GM11168 (cell line): ENCODE results near the gene BLOC1S4.

Experiments used
- in situ Hi-C: fragments of 300-500 bp; cut with MboI; formaldehyde crosslinking; loops from one replicate; pipeline ENCODE4 v1.12.0; 2022; ENCODE audit warnings: low sequenced_read_pairs; ENCODE audit not compliant: unreplicated experiment

The BLOC1S4 gene

DNA sequence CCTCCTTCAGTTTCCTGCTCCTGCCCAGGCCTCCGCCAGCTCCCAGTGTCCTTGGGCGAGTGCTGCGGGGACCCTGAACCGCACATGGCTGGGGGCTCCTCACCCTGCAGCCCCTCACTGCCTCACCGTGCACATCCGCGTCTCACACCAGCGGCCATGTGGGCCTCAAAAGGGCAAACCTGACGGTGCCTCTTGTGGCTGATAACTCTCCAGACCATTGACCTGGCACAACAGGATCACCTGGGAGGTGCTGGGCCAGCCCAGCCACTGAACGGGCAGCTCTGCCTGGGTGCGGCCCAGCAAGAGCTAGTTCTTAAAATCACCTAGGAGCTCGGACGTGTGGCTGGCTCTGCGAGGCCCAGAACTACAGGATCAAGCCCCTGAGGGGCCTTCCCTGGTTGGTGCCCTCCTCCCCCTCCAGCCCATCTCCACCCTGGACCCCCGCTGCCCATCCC, 26.4 kb upstream of the BLOC1S4 start:
- in situ Hi-C loops, result no loop called here

DNA sequence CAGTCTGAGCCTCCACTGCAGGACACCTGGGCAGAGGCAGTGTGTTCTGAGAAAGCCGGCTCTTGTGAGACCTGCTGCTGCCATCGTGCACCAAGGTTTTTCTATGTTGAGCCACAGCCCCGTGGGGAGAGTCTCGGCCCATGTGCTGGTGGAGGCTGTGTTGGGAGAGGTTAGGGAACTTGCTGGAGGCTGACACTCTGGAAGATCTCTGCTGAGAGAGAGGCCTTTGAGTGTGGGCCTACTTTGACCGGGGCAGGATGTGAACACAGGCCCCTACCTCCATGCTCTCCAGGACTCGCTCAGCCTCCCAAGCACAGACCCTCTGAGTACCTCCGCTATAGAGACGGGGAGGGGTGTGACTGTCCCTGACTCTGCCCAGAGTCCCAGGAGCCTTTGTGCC, 23.6 kb upstream of the BLOC1S4 start:
- in situ Hi-C loops, result no loop called here

DNA sequence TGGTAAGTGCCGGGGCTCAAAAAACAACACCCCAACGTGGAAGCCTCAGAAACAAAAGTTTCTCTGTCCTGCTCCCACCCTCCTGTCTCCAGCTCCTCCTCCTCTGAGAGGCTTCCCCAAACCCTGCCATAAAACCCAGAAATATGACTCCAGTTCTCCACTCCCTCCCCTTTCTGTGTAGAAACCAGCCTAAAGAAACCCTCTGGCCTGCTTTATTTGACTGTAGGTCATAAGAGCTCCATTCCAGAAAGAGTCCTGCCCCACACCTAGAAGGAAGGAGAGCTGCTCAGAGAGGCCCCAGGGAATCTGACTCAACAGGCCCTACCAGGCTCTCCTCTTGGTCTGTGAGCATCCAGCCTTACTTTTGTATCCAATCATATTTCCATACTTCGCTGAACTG, 23.2 kb upstream of the BLOC1S4 start:
- in situ Hi-C loops, result no loop called here

DNA sequence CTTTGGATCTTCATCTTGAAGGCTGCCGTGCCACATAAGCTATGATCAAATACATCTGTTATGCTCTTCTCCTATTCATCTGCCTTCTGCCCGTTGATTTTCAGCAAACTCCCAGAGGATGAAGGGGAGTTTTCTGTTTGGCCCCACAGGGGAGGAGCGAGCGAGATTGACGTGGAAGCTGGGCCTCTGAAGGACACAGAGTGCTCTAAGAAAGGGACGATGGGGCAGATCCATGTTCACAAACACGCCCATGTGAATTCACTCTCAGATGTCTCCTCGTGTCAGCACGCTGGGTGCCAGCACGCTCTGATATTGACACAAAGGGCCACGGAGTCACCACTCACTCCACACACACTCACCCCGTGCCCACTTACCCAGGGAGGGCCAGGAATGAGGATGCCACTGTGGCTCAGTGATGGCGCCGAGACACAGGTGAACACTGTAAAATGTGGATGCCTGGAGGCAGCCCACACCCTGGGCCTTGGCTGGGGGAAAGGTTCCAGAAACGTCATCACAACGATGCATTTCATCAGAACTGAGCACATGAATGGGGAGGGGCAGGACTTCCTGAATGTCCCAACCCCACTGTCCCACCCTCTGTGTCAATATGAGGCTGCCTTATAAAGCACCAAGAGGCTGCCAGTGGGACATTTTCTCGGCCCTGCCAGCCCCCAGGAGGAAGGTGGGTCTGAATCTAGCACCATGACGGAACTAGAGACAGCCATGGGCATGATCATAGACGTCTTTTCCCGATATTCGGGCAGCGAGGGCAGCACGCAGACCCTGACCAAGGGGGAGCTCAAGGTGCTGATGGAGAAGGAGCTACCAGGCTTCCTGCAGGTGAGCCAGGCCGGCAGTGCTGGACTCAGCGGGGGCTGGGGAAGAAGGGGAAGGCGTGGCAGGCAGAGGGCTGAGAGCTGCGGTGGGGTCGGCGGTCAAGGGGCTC, 22.5 kb upstream of the BLOC1S4 start, which contains the start of gene S100P:
Gene S100P, plus strand, starts transcription at position 648 of the 946 bp plus-strand sequence. Its CDS starts 55 bp downstream, at position 703.
- in situ Hi-C loops, result no loop called here

DNA sequence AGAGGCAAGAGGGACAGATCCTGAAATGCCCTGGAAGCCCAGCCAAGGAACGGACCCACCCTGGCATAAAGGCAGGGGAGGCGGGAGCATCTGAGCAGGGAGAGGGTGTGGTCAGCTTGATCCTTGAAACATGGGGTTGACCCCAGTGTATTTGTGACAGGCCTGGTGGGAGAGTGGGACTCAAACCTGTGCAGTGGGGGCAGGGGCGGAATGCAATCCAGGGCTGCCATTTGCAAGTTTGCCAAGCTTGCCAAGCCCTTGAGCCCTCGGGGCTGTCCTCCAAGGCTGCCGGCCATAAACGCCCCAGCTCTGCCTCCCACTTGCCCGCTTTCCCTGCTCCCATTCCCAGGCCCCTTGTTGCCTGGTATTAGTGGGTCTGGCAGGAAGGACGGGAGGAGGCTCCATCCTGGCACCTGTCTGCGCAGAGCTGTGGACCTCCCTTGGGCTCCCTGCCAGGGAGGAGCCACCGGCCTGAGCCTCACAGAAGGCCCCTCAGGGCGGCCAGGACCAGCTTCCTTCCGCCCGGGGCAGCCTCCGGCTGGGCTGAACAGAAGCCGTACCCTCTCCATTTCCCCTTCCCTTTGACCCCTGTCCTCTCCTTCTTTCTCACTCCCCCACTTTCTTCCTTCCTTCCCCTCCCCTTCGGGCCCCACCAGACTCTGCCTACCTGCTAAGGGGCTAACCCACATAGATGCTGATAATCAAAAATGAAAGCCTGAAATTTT, 21.6 kb upstream of the BLOC1S4 start:
- in situ Hi-C loops, result no loop called here

DNA sequence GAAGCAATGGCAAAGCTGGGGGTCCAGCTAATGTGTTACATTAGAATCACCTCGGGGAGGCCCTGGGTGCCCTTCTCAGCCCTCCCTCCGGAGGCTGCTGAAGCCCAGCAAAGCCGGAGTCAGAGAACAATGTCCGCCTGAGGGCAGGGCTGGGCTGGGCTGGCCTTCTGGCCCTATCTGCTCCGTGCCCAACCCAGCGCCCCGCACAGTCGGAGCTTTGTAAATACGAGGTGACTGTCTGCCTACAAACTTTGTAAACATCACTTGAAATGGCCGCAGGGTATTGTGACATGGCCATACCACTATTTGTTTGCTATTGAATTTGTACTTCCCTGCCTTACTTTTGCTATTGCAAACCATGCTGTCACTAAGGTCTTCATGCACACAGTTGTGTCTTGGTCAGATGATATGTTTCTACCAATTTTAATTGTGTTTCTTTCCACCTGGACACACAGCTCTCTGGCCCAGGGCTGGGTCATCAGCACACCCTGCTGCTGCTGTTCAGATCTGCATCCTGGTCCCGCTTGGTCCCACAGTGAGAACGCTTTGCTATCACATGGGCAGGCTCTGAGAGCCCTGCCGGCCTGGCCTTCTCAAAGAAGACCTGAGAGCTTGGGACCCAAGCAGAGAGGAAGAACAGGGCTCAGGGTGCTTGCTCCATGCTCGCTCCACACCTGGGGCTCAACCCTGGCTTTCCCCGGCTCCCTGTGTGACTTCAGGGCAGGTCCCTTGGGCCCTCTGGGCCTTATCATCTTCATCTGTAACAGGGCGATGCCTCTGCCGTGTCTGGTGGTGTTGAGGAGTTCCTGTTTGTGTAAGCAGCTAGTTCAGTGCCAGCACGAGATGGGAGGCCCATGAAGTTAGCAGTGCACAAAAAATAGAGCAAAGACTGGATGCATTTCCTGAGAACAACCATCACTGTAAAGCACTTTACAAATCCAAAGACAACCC, 20.0 kb upstream of the BLOC1S4 start:
- in situ Hi-C loops, result no loop called here

DNA sequence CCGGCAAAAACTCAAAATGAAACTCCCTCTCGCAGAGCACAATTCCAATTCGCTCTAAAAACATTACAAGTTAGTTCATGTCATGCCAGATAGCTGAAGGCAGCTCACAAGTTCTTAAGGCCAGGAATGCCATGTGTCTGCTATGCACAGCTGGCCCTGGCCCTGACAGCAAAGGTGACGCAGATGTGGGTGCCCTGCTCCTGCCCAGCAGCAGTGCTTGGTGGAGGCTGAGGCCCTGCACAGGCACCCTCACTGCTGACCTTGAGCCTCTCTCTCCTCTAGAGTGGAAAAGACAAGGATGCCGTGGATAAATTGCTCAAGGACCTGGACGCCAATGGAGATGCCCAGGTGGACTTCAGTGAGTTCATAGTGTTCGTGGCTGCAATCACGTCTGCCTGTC, 19.4 kb upstream of the BLOC1S4 start:
- in situ Hi-C loops, result no loop called here

DNA sequence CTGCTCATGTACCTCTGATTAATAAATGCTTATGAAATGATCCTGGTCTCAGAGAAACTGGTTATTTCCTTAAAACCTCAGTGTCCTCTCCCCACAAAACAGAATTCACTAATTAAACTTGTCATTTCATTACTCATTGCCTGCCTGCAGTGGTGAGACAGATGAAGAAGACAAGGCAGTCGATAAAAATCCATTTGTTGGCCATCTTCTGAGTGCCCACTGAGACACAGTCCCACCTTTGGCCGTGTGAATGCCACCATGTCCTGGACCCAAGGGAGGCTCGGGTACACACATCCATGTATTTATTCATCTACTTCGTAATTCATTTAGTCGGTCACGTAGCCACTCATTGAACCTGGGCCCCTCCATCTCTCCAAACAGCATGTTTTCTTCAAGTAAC, 18.8 kb upstream of the BLOC1S4 start:
- in situ Hi-C loops, result no loop called here

DNA sequence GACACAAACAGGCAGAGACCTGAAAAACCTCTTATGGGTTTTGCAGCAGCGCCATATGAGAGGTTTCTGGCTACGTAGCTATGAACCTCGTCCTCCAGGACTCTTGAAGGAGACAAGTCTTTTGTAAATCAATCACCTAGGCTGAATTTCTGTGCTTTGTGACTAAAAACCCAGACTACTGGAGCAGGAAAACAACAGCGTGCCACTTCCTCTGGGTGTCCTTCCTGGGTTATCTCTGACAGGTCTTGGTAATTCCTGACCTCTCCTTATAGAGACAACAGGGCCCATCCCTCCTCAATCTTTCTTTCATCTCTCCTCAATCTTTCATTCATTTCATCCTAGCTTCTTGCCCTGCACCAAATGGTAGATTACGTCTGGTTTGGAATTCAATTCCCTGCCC, 16.6 kb upstream of the BLOC1S4 start:
- in situ Hi-C loops, result no loop called here

DNA sequence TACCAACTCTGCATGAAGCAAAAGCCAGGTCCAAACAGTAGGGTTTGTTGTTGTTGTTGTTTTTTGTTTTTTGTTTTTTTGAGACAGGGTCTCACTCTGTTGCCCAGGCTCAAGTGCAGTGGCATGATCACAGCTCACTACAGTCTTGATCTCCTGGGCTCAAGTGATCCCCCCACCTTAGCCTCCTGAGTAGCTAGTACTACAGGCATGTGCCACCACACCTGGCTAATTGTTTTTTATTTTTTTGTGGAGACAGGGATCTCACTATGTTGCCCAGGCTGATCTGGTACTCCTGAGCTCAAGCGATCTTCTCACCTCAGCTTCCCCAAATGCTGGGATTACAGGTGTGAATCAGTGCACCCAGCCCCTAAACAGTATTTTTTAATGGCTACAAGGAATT, 16.1 kb upstream of the BLOC1S4 start:
- in situ Hi-C loops, result no loop called here

DNA sequence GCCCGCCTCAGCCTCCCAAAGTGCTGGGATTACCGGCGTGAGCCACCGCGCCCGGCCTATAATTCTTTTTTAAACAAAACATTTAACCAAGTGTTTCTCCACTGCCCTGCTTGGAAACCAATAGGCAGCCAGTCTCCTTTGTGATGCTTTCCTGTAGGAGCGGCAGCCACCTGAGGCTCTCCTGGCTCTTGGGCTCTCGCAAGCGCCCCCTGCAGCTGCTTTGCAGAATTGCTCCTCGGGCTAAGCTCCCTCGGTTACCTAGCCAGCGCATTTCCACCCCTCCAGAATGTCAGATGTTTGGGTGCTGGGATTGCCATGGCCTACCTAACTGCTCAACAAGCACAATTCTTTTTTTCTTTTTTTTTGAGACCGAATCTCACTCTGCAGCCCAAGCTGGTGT, 14.6 kb upstream of the BLOC1S4 start:
- in situ Hi-C loops, result no loop called here

DNA sequence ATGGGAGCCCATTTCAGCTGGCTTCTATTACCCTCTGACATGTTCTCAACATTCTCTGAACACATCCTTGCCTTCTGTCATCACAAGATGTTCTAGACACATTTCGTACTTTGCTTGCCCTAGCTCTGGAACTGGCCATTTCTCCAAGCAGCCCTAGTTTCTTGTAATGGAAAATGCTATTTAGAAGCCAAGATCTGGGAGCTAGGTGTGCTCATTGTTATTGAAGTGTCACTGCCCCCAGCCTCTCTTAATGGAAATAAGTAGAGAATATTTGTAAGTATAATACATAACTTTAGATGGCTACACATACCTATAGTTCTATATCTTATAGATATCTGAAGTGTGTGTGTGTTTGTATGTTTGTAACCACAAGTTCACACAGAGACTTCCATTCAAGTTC, 13.2 kb upstream of the BLOC1S4 start:
- in situ Hi-C loops, result no loop called here

DNA sequence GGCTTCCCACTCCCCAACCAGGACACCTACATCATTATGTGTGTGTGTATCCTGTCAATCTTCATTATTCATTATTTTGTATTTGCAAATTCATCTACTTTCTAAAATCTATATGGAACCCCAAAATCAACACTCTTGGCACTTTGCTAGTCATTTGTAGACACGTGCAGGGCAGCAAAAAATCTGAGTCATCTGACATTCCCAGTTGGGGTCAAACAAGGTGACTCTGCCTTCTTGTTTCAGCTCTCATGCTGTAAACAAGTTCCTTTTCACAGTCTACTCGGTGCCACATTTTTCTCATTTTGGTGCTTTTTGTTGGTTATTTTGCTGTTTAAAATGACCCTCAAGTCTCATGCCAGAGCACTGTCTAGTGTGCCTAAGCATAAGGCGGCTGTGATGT, 12.2 kb upstream of the BLOC1S4 start:
- in situ Hi-C loops, result no loop called here

DNA sequence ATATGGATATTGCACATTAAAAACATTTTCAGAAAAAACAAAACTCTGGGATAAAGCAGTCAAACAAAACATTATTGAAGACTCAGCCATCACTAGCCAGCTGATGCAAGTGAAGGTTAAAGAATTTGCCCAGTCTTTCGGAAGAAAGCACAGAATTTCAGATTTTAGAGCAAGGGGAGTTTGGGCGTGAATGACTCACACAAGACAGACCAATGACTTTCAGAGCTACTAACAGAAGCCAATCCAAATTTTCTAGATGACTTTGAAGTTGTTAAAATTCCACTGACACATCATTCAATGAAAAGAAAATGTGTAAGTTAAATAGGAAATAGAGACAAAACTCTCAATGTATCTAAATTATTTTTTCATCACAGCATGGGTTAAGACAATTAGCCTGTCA, 10.3 kb upstream of the BLOC1S4 start:
- in situ Hi-C loops, result no loop called here

DNA sequence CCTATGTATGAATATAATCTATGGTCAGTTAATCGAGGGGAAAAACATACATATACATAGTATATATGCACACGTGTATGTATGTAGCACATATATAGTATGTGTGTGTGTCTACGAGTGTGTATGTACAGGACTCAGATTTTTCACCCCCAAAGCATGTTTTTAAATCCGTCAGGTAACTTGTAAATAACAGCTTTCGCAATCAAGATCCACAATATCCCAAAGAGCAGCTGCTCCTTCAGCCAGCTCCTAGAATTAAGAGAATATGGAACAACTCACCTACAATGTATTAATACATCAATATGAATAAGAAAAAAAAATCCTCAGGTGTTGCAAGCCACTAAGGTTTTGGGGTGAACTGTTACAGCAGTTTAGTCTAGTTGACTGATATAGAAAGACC, 9.8 kb upstream of the BLOC1S4 start:
- in situ Hi-C loops, result no loop called here

DNA sequence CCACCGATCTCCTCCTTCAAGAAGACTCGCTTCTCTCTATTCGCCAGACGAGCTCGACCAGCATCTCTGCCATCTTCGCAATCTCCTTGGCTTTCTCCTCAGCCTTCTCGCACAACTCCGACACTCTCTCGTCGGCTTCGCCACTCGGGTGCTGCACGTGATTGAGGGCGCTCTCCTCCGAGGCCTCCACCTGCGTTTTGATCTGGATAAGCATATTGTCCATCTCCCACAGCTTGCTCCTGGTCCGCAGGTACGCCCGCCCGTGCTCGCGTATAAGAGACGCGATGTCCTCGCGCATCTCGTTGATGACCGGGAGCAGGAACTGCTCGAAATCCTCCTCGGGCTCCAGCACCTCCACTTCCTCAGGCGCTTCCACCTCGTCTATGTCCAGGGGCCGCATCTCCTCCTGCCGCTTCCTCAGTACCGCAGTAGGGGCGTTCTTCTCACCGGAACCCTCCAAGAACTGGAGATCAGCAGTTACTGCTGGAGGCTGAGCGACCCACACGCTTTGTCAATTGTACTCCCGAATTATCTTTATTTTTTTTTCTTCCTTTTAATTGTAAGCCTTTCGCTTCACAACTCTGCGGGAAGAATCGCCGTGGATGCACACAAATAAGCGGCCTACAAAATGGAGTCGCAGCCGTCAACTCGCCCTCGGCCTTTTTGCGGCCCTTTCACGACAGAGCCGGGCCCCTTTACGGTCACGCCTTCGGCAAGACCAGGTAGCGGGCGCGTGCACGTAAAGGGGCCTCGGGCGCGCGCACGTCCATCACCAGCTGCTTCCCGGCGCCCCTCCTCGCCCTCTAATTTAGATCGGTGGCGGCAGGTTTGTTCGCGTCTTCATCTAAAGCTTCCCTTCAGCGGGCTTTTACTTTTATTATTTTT, 6.5 kb upstream of the BLOC1S4 start, which contains the start of gene MRFAP1L1:
Gene MRFAP1L1, minus strand, starts transcription at position 636 of the 885 bp plus-strand sequence. Its CDS starts 236 bp downstream, at position 400.
- in situ Hi-C loops, result loop anchor here (10.0 kb wide), 1 partner anchor 335 kb away; the partner anchor contains the start of gene TADA2B

DNA sequence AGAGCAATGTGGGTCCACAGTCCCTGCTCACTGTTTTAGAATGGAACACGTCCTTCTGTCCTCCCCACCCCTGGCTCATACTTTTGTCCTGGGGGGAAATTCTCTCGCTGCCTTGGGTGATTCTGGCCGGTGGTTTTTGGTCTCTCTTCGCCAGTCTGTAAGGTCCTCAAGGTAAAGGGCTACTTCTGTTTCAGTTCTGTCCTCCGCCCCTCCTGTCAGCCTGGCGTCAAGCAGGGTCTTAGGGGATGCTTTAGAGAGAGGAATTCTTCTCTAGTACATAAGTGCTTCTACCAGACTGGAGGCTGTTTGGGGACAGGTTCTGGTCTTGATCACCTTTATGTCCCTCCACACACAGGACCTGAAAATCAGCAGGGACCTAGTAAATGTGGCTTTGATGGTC, 5.7 kb upstream of the BLOC1S4 start:
- in situ Hi-C loops, result loop anchor here (10.0 kb wide), 1 partner anchor 335 kb away; the partner anchor contains the start of gene TADA2B

DNA sequence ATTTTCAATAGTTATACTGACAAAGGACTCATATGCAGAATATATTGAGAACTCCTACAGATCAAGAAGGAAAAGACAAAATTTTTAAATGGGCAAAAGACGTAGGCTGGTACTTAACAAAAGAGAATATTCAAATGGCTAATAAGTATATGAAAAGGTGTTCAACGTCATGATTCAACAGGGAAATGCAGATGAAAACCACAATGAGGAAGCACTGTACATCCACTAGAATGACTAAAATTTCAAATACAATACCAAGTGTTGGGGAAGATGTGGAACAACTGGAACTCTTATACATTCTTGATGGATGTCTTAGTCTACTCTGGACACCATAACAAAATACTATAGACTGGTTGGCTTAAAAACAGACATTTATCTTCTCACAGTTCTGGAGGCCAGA, 5.0 kb upstream of the BLOC1S4 start:
- in situ Hi-C loops, result loop anchor here (10.0 kb wide), 1 partner anchor 334 kb away; the partner anchor contains the start of gene TADA2B

DNA sequence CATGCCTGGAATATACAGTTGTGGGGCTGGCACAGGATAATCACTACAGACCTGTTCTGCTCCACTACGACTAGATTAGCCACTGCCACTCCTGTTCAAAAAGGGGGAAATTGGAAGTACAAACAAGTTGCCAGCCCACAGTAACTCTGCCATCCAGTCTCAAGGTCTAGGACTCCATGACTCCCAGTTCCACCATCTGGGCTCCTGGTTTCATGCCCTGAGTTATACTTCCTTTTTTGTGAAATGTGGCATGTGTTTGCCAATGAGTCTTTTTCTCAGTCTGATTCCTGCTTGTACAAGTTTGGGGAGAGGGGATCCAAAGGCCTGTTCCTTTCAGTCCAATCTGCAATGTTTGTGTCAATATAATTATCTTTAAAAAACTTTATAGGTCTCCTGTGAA, 1.0 kb upstream of the BLOC1S4 start:
- in situ Hi-C loops, result loop anchor here (10.0 kb wide), 1 partner anchor 330 kb away; the partner anchor contains the start of gene TADA2B
